KOPT-K1 (cell line): ENCODE data around the gene GMEB1.
"Not testable (repeated sequence)": the region's sequence is repeated elsewhere in the genome, so short reads cannot be mapped to it uniquely, and the experiment has no call there.

Experiments
- H3K27ac ChIP-seq: fragments of 200-600 bp; sonication (generic); 2 replicates; pipeline ENCODE4 v1.5.1; 2016; ENCODE audit warnings: antibody characterized with exemption, mild to moderate bottlenecking, low read depth, low read length; ENCODE audit not compliant: poor library complexity, severe bottlenecking
- H3K36me3 ChIP-seq: fragments of 200-600 bp; sonication (generic); 2 replicates; pipeline ENCODE4 v1.5.1; 2017; ENCODE audit warnings: antibody characterized with exemption, mild to moderate bottlenecking, low read length, moderate library complexity; ENCODE audit not compliant: insufficient read depth
- H3K9me3 ChIP-seq: fragments of 200-600 bp; sonication (generic); 2 replicates; pipeline ENCODE4 v1.5.1; 2017; ENCODE audit warnings: antibody characterized with exemption, low read length, mild to moderate bottlenecking; ENCODE audit not compliant: insufficient read depth, poor library complexity, severe bottlenecking

Gene GMEB1

DNA sequence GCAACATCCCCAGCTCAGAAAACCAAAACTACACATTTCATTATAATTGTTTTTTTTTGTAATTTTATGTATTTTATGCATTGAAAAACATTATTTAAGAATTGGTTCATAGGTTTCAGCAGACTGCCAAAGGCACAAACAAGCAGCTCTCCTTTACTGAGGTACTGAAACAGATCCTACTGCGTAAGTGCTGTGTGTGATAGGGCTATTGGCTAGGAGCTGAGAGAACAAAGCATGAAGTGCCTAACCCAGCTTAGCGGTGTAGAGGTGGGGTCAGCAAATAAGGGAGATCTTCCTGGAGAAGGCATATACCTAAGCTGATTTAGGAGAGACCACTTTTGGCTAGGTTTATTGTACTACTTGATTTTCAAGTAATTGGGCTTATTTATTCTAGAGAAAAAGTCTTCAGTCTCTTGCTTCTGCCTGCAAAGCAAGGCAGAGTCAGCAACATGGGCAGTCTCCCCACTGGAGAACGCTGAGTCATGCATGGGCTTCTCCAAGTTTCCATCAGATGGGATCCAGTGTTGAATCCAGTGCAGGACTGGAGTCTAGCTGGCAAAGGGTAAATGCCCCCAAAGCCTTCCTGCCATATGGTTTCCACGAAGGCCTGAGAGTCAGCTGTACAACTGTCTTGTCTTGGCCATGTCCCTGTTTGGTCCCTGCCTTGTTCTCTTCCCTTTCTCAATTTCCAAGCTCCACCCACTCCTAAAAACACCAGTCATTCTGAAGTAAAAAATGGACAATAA lies 50.2 kb downstream of the GMEB1 start:
- H3K9me3 ChIP-seq, result no peaks in the 10 kb centered on the region
- H3K27ac ChIP-seq, result no peak overlapping the region
- peaks cover 18% of the 10 kb centered on the region for H3K36me3 ChIP-seq

DNA sequence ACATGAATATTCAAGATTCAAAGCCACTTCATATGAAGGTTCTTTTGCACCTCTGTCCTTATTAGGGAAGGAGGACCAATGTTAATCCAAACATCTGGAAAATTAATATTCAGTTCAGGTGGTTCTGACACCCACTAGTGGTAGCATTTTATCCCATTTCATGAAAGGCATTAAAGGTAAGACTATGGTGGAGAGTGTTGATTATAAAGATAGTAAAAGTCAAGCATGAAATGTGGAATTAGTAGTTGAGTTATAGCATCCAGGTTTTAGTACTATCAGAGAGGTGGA lies 50.7 kb downstream of the GMEB1 start:
- H3K27ac ChIP-seq, result no peak overlapping the region
- H3K36me3 ChIP-seq, result peaks cover 13% of the 10 kb centered on the region
- no peaks in the 10 kb centered on the region for H3K9me3 ChIP-seq

DNA sequence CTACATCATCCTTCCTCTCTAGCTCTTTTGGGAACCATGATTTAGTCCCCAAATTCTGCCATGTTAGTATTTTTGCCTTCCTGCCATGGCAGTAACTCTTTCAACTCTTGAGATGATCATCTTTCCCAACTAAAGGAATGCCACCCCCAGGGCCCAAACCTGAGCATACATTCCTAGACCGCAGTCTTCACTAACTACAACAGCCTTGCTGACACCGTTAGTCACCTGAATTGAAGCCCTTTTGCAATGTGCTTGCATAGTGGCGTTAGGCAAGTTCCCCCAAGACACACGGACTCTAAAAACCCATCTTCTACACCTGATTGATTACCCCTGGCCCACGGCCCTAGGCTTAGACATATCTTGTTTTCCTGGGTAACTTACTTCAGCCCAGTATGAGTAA lies 51.8 kb downstream of the GMEB1 start:
- Histone ChIP-seq H3K9me3 (no peaks in the 10 kb centered on the region), H3K27ac (no peak overlapping the region), H3K36me3 (peaks cover 2% of the 10 kb centered on the region; the same call in 1 of the 2 replicates)

DNA sequence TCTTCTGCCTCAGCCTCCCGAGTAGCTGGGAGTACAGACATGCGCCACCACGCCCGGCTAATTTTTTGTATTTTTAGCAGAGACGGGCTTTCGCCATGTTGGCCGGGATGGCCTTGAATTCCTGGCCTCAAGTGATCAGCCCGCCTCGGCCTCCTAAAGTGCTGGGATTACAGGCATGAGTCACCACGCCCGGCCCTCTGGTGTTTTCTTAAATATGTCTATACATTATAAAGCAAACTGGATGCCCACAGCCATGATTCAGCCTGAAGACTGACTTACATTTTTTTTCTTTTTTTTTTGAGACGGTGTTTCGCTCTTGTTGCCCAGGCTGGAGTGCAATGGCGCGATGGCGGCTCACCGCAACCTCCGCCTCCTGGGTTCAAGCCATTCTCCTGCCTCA lies 53.3 kb downstream of the GMEB1 start:
- not testable (repeated sequence) for H3K9me3 ChIP-seq, H3K27ac ChIP-seq, H3K36me3 ChIP-seq

DNA sequence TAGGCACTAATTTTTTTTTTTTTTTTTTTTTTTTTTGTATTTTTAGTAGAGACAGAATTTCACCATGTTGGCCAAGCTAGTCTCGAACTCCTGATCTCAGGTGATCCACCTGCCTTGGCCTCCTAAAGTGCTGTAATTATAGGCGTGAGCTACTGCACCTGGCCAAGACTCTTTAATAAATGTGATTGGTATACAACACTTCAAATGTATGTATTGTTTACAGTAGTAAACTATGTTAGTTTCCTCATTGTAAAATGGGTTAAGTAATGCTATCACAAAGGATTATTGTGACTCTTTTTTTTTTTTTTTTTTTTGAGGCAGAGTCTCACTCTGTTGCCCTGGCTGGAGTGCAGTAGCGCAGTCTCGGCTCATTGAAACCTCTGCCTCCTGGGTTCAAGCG lies 56.8 kb downstream of the GMEB1 start:
- H3K9me3 ChIP-seq, H3K27ac ChIP-seq, H3K36me3 ChIP-seq: not testable (repeated sequence)

DNA sequence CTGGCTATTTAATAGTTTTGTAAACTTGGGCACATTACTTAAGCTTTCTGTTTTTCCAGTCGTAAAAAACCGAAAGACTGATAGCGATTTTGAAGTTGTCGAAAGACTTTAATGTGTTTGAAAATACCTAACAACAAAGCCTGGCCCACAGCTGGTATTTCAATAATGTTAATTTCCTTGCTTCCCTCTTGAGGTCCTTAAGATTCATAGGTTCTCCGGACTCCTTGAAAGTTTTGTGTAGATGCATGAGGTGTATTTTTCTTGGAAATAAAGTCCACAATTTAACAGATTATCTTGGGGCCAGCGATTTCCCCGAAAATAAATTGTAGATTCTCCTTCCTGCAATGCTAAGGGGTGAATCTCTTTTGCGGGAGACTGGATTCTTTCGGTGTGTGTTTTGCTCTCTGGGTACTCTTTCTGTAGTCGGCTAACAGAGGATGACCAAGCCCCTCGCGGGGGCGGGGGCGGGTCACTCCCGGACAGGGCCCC lies 67.4 kb downstream of the GMEB1 start:
- Histone ChIP-seq H3K27ac (peak overlapping the region; percentile 86), H3K9me3 (no peaks in the 10 kb centered on the region)

DNA sequence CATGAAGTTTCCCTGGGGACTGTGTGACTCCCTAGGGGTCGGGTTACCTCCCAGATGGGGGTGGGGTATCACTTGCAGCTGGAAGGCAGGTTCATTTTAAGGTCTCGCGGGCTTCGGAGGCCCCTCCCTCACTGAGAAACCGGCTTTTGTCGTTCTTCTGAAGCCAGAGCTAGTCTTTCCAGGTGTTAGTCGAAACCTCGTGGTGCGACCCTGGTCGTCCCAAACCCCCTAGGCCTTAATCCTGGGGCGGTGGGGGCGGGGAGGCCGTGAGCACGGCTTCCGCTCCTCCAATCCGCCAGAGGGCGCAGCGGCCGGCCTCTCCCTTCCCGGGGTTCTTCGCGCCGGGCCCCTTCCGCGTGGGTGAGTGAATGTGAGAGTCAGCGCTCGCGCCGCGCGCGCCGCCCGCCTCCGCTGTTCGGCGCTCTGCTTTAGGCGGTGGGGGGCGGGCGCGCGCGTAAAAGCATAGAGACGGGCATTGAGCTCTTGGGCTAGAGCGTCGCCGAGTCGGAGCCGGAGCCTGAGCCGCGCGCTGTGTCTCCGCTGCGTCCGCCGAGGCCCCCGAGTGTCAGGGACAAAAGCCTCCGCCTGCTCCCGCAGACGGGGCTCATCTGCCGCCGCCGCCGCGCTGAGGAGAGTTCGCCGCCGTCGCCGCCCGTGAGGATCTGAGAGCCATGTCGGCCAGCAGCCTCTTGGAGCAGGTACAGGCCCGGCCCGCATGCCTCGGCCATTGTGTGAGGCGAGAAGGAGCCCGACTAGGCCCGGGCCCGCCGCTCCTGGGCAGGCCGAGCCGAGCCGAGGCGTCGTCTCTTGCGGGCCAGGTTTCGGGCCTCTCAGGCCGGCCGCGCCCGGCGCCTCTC lies 68.1 kb downstream of the GMEB1 start, which contains the start of gene YTHDF2:
TSS of gene YTHDF2 (plus strand) at position 491 of the 857 bp plus-strand sequence. CDS start at position 672, 181 bp downstream.
- Histone ChIP-seq H3K27ac (peak within 1 kb of the TSS; percentile 86), H3K9me3 (no peaks in the 10 kb centered on the region), H3K36me3 (peaks cover 35% of the 10 kb centered on the region)

More for the DNA sequence above, 67.4 kb downstream of the GMEB1 start:
- peaks cover 28% of the 10 kb centered on the region for H3K36me3 ChIP-seq

DNA sequence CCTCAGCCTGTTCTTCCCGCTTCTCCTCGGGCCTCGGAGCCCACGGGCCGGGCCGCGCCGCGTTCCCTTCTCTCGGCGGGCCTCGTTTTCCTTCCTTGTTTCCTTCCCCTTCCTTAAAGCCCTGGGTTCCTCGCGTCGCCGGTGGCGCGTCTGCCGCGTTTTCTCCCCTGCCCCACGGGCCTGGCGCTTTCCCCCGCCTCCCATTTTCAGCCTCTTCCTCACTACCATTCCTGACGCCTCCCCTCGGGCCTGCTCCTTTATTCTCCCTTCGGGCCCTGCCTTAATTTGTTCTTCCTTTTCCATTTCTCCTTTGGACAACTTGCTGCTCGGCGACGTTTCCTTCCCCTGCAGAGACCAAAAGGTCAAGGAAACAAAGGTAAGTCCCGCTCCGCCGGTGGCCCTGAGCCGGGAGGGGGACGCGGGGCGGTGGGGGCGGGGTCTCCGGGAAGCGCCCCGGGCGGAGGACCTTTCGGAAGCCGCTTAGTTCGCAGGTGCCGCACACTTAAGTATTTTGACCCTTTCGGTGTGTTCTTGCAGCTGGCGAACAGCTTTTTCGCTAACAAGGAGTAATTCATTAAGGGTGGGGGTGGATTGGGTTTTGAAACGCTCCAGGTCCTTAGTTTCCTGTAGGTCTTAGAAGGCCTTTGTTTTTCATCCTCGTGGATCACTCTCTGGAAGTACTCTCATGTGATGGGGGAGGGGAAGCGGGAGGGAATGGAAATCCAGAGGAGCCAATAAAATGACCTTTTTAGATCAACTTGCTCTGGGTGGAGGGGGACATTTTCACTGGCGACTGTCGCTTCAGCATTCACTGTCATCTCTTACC lies 68.9 kb downstream of the GMEB1 start:
- Histone ChIP-seq H3K9me3 (no peaks in the 10 kb centered on the region), H3K36me3 (peaks cover 44% of the 10 kb centered on the region), H3K27ac (peak overlapping the region; percentile 86)

DNA sequence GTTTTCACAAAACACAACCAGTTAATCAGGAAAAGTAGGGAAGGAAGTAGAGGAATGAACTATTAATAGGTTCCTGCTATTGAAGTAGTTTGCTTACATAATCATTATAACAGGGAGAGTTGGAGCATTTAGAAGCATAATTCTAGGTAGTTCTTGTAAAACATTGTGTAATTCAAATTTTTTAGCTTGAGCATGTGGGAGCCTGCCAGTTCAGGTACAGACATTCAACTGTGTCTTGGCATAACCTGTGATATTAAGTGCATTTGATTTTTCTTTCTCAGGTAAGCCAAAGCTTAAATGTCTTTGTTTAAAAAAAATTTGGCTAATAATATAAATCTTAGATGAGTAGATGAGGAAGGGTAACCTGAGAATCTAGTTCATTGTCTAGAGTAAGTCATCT lies 71.5 kb downstream of the GMEB1 start:
- no peak overlapping the region for H3K27ac ChIP-seq
- H3K36me3 ChIP-seq, result peaks cover 70% of the 10 kb centered on the region
- H3K9me3 ChIP-seq, result no peaks in the 10 kb centered on the region

DNA sequence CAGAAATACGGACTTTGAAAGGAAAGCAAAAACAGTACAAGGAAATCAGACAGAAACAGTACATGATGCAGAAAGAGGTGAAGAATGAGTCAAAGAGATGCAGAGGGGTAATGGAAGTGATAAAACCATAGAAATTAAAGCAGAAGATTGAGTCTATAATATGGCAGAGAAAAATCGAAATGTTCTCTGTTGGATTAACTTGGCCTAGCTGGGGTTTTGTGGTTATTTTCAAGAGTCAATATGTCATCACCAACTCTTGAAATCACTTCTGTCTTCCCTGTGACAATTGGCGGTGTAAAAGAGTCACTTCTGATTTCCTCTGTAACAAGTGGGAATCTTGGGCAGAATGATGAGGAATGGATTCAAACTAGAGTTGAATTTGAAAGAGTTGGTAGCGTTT lies 75.6 kb downstream of the GMEB1 start:
- Histone ChIP-seq H3K27ac (no peak overlapping the region), H3K36me3 (peaks cover 100% of the 10 kb centered on the region), H3K9me3 (no peaks in the 10 kb centered on the region)

DNA sequence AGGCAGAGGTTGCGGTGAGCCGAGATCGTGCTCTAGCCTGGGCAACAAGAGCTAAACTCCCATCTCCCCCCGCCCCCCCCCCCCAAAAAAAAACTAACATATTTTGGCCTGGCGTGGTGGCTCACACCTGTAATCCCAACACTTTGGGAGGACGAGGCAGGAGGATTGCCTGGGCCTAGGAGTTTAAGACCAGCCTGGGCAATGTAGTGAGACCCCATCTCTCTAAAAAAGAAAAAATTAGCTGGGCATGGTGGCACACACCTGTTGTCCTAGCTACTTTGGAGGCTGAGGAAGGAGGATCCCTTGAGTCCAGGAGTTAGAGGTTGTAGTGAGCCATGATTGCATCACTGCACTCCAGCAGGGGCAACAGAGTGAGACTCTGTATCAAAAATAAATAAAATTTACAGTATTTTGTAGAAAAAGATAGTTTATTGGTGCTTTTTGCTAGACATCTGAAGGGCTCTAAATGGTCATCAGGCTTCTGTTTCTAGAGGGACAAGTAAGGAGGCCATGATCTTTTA lies 77.1 kb downstream of the GMEB1 start:
- no peaks in the 10 kb centered on the region for H3K9me3 ChIP-seq
- H3K36me3 ChIP-seq, result peaks cover 100% of the 10 kb centered on the region

DNA sequence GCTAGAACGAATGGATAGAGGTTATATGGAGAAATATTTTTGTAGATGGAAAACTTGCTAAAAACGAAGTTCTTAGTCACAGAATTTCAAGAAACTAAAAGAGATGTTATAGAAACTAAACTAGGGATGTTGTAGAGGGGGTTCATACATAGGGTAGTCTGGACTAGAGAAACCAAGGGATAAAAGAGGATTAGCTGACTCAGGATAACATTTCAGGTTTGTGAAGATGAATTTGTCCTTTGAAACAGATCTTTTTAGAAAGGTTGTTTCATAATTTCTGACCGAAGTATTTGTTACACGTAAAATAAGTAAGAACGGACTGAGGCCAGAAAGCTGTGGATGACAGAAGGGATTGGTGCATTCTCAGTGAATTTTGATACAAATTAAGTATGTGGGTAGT lies 81.7 kb downstream of the GMEB1 start:
- no peak overlapping the region for H3K27ac ChIP-seq
- H3K36me3 ChIP-seq, result peaks cover 100% of the 10 kb centered on the region
- no peaks in the 10 kb centered on the region for H3K9me3 ChIP-seq

More for the DNA sequence above, 77.1 kb downstream of the GMEB1 start:
- no peak overlapping the region for H3K27ac ChIP-seq

DNA sequence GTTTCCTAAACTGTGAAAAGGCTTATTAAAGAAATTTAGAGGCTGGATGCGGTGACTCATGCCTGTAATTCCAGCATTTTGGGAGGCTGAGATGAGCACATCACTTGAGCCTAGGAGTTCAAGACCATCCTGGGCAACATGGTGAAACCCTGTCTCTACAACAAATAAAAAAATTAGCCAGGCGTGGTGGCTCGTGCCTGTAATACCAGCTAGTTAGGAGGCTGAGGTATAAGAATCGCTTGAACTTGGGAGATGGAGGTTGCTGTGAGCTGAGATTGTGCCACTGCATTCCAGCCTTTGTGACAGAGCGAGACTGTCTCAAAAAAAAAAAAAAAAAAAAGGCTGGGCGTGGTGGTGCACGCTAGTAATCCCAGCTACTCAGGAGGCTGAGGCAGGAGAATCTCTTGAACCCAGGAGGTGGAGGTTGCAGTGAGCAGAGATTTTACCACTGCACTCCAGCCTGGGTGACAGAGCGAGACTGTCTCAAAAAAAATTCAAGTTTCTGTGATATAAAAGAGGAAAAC lies 82.2 kb downstream of the GMEB1 start:
- H3K9me3 ChIP-seq, H3K27ac ChIP-seq: not testable (repeated sequence)
- peaks cover 100% of the 10 kb centered on the region for H3K36me3 ChIP-seq

DNA sequence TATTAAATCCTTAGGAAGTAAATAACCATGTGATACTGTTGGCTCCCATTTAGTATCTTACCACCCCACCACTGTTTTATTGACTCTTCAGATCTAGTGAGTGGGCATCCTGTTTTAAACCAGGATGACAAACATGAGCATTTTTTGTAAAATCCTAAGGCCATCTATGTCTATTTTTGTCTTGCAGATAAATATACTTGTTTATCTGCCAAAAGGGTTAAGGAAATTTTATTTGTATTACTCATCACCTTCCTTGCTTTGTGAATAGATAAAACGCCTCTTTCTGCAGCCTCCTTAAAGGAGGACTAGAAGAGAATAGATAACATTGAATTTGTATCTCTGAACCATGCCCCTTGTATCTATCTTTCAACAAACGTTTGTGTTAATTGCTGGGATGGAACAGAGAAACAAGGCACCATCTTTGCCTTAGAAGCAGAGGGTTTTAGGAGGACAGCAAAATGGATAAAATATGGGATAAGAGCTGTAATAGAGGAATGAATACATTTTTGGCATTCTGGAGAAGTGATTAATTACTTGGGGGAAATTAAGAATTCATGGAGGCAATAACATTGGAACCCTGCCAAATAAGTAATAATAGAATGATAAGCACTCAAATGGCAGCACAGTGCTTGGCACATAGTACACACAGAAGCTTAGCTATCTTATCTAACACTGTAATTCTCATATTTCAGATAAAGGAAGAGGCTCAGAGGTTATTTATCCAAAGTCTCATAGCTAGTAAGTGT lies 82.9 kb downstream of the GMEB1 start:
- no peak overlapping the region for H3K27ac ChIP-seq
- H3K9me3 ChIP-seq, result no peaks in the 10 kb centered on the region
- H3K36me3 ChIP-seq, result peaks cover 100% of the 10 kb centered on the region
